ENCODE data around the gene MUC5B.

MUC5B gene

DNA sequence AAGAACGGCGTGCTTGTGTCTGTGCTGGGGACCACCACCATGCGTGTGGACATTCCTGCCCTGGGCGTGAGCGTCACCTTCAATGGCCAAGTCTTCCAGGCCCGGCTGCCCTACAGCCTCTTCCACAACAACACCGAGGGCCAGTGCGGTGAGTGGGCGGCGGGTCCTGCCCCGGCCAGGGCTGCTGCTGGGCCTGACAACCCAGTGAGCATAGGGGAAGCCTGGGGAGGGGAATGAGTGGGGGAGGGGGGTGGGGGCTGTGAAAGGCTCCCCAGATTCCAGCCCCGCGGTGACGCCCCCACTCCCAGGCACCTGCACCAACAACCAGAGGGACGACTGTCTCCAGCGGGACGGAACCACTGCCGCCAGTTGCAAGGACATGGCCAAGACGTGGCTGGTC, 31.9 kb downstream of the MUC5B start:
- in situ Hi-C loops (cut with HindIII; ENCODE audit: low sequenced_read_pairs) = no loop called here
- TF ChIP-seq, protein P1, sequence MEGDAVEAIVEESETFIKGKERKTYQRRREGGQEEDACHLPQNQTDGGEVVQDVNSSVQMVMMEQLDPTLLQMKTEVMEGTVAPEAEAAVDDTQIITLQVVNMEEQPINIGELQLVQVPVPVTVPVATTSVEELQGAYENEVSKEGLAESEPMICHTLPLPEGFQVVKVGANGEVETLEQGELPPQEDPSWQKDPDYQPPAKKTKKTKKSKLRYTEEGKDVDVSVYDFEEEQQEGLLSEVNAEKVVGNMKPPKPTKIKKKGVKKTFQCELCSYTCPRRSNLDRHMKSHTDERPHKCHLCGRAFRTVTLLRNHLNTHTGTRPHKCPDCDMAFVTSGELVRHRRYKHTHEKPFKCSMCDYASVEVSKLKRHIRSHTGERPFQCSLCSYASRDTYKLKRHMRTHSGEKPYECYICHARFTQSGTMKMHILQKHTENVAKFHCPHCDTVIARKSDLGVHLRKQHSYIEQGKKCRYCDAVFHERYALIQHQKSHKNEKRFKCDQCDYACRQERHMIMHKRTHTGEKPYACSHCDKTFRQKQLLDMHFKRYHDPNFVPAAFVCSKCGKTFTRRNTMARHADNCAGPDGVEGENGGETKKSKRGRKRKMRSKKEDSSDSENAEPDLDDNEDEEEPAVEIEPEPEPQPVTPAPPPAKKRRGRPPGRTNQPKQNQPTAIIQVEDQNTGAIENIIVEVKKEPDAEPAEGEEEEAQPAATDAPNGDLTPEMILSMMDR (IDR thresholded peaks at IDR 0.05; ENCODE audit: low read depth, low read length) = no peak
- no peak for DNase-seq (ENCODE audit: low read depth, low spot score)
- no peak overlapping the region for H3K4me3 ChIP-seq (ENCODE audit: low read depth, low read length)

DNA sequence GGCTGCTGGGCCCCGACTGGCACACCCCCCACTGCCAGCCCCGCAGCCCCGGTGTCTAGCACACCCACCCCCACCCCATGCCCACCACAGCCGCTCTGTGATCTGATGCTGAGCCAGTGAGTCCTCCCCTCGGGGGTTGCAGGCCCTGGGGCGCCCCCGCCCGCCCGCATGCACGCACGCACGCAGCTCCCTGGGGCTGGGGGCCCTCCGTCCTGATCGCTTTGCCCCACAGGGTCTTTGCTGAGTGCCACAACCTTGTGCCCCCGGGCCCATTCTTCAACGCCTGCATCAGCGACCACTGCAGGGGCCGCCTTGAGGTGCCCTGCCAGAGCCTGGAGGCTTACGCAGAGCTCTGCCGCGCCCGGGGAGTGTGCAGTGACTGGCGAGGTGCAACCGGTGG, 32.3 kb downstream of the MUC5B start:
- in situ Hi-C loops (cut with HindIII; ENCODE audit: low sequenced_read_pairs) = no loop called here
- no peak for DNase-seq (ENCODE audit: low read depth, low spot score)
- TF ChIP-seq, protein P1 (IDR thresholded peaks at IDR 0.05; ENCODE audit: low read depth, low read length) = no peak
- no peak overlapping the region for H3K4me3 ChIP-seq (ENCODE audit: low read depth, low read length)

DNA sequence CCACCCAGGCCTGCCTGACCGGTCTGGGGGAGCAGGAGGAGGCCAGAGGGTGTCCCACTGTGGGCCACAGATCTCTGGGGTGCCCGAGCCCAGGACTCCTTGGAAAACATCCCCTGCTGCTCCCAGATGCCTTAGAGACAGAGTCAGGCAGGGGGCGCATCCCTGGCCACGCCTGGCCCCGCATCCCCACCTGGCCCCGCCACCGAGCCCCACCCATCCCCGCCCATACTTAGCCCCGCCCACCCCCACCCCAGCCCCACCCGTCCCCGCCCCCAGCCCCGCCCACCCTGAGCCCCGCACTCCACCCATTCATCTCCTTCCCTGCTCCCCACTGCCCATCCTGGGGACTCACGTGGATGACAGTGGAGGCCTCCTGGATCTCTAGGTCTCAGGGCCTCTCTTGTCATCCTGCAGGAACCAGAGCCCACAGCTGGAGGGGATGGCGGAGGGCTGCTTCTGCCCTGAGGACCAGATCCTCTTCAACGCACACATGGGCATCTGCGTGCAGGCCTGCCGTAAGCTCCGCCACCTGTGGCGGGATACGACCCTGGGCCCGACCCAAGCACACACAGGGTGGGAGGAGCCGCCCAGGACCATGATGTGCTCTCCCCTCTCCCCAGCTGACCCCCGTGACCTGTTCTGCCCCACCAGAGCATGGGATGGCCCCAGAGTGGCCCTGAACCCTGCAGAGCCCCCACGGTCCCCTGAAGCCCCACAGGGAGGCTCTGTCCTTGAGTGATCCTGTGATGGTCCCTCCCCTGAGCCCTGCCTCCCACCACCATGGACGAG, 33.6 kb downstream of the MUC5B start:
- in situ Hi-C loops (cut with HindIII; ENCODE audit: low sequenced_read_pairs) = no loop called here
- H3K4me3 ChIP-seq (ENCODE audit: low read depth, low read length) = no peak overlapping the region
- TF ChIP-seq, protein P1 (IDR thresholded peaks at IDR 0.05; ENCODE audit: low read depth, low read length) = no peak
- no peak for DNase-seq (ENCODE audit: low read depth, low spot score)

DNA sequence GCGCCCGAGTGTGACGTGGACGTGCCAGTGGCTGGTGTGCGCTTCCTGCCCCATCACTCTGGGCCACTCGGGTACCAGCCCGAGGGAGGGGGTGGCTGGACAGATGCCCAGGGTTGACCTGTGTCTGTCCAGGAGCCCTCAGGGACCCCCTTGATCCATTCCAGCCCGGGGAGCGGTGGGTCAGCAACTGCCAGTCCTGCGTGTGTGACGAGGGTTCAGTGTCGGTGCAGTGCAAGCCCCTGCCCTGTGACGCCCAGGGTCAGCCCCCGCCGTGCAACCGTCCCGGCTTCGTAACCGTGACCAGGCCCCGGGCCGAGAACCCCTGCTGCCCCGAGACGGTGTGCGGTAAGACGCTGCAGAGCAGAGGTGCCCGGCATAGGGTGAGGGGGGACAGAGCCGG, 34.5 kb downstream of the MUC5B start:
- no peak overlapping the region for H3K4me3 ChIP-seq (ENCODE audit: low read depth, low read length)
- no peak for DNase-seq (ENCODE audit: low read depth, low spot score)
- TF ChIP-seq, protein P1 (IDR thresholded peaks at IDR 0.05; ENCODE audit: low read depth, low read length) = no peak
- in situ Hi-C loops (cut with HindIII; ENCODE audit: low sequenced_read_pairs) = no loop called here

DNA sequence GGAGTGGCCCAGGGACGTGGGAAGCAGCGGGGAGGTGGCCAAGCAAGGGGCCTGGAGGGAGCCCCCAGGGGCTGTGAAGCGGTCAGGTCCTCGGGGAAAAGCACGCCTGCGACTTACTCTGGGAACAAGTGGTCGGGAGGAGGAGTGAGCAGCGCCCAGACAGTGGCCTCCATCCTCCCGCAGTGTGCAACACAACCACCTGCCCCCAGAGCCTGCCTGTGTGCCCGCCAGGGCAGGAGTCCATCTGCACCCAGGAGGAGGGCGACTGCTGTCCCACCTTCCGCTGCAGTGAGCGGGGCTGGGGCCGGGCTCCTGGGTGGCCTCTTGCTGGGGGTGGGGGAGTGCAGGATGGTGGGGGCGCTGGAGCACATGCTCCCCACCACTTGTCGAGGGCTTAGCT, 35.0 kb downstream of the MUC5B start:
- in situ Hi-C loops (cut with HindIII; ENCODE audit: low sequenced_read_pairs) = no loop called here
- no peak overlapping the region for H3K4me3 ChIP-seq (ENCODE audit: low read depth, low read length)
- DNase-seq (ENCODE audit: low read depth, low spot score) = no peak
- TF ChIP-seq, protein P1 (IDR thresholded peaks at IDR 0.05; ENCODE audit: low read depth, low read length) = no peak

DNA sequence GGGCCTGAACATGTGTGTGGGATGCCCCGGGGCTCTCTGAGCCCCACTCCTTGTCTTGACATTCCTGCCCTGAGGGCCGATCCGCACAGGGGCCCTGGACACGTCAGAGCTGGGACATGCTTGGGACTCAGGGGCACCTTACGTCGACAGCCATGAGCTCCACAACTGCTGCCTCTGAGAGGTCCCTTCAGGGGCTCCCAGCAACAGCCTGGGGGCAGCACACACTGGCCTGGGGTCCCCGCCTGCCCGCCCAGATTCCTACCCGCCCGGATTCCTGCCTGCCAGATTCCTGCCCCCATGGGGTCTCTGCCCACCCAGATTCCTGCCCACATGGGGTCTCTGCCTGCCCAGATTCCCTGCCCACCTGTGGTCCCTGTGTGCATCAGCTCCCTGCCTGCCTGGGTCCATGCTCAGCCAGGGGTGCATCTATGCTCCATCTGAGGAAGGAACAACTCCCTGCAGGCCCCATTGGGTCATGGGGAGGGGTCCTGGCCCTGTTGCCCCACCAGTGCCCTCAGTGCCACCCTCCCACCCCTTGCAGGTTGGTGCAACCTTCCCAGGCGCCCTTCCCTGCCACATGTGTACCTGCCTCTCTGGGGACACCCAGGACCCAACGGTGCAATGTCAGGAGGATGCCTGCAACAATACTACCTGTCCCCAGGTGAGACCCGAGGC, 35.7 kb downstream of the MUC5B start:
- H3K4me3 ChIP-seq (ENCODE audit: low read depth, low read length) = no peak overlapping the region
- no peak for DNase-seq (ENCODE audit: low read depth, low spot score)
- in situ Hi-C loops (cut with HindIII; ENCODE audit: low sequenced_read_pairs) = no loop called here
- TF ChIP-seq, protein P1 (IDR thresholded peaks at IDR 0.05; ENCODE audit: low read depth, low read length) = no peak
